Small intestine (tissue), 7 donors: ENCODE data around the gene KRT76. TPM values are rescaled to one million over a fixed set of nuclear protein-coding genes. Genes with fewer than 3 reads are reported as not detected.

Experiments
- DNase-seq, 2 donors: peaks; one replicate each; pipeline versions ENCODE4 v3.0.0 to v3.0.0-alpha.2; 2013
- FAIRE-seq: peaks from 2 replicates; lab custom pipeline; 2012; peaks lifted over from hg19 to GRCh38; lab: Jason Lieb, UNC
- H3K27ac ChIP-seq, 3 donors: one replicate each; pipeline ENCODE4 v1.5.1; 2013; ENCODE audit warnings: low read length in 2 of 3, mild to moderate bottlenecking in 2 of 3, control low read depth in 1 of 3, inconsistent platforms in 1 of 3, low read depth in 1 of 3, moderate library complexity in 1 of 3
- H3K27me3 ChIP-seq, 3 donors: one replicate each; pipeline ENCODE4 v1.6.1; 2013; ENCODE audit warnings: low read length in 3 of 3, inconsistent platforms in 1 of 3; ENCODE audit not compliant: control insufficient read depth in 3 of 3, insufficient read depth in 3 of 3
- H3K36me3 ChIP-seq, 3 donors: one replicate each; pipeline ENCODE4 v1.6.1; 2013; ENCODE audit warnings: low read length in 3 of 3, inconsistent platforms in 1 of 3, low read depth in 1 of 3, mild to moderate bottlenecking in 1 of 3, moderate library complexity in 1 of 3; ENCODE audit not compliant: control insufficient read depth in 3 of 3, insufficient read depth in 2 of 3
- H3K4me1 ChIP-seq, 3 donors: one replicate each; pipeline ENCODE4 v1.6.1; 2013; ENCODE audit warnings: low read length in 2 of 3, inconsistent platforms in 1 of 3, low read depth in 1 of 3, mild to moderate bottlenecking in 1 of 3, moderate library complexity in 1 of 3; ENCODE audit not compliant: control insufficient read depth in 3 of 3, insufficient read depth in 2 of 3
- H3K4me3 ChIP-seq, 3 donors: one replicate each; pipeline ENCODE4 v1.5.1; 2013; ENCODE audit warnings: low read length in 3 of 3, control low read depth in 1 of 3, inconsistent platforms in 1 of 3, low read depth in 1 of 3, mild to moderate bottlenecking in 1 of 3, moderate library complexity in 1 of 3
- H3K9me3 ChIP-seq, 2 donors: one replicate each; pipeline ENCODE4 v1.6.1; 2013; ENCODE audit warnings: low read depth in 1 of 2, low read length in 1 of 2; ENCODE audit not compliant: control insufficient read depth in 2 of 2, insufficient read depth in 1 of 2
- WGBS, 3 donors: extraction: QIAGEN DNeasy Blood & Tissue Kit; methylation state at CpG; one replicate each; pipeline ENCODE4 v1.1.7; 2013; 5-methylcytosine and 5-hydroxymethylcytosine counted together
- polyA plus RNA-seq, 4 donors: library from polyadenylated mRNA; stranded (reverse) in 3 of 4; unstranded in 1 of 4; fragments of 200-250 nt in 3 of 4; fragments of 120-200 nt in 1 of 4; gene quantifications; one replicate each; pipeline versions ENCODE4 v1.2.1 to v1.2.3, GENCODE V29; 2013
- donor health status: healthy with polysubstance abuse.
- donor health status: control.
- donor health status: control.
- donor health status: Bipolar disorder and iron deficiency.
- donor health status: healthy.

KRT76 gene
- polyA plus RNA-seq, 4 donors: not detected

GRCh38 chr12:52801773-52802172 lies 24.6 kb upstream of the KRT76 start:
- FAIRE-seq: no peak
- 31 to 64% (median 45%) methylated on average over 3 of the region's 3 CpGs for WGBS, 3 donors
- Histone ChIP-seq H3K27ac (no peak overlapping the region), H3K4me3 (no peak overlapping the region), H3K9me3 (no peaks in the 10 kb centered on the region), H3K36me3 (no peaks in the 10 kb centered on the region), H3K4me1 (no peaks in the 10 kb centered on the region), H3K27me3 (peaks cover 0 to 5% (median 0%) of the 10 kb centered on the region in 3 donors)
- DNase-seq: no peak

DNA sequence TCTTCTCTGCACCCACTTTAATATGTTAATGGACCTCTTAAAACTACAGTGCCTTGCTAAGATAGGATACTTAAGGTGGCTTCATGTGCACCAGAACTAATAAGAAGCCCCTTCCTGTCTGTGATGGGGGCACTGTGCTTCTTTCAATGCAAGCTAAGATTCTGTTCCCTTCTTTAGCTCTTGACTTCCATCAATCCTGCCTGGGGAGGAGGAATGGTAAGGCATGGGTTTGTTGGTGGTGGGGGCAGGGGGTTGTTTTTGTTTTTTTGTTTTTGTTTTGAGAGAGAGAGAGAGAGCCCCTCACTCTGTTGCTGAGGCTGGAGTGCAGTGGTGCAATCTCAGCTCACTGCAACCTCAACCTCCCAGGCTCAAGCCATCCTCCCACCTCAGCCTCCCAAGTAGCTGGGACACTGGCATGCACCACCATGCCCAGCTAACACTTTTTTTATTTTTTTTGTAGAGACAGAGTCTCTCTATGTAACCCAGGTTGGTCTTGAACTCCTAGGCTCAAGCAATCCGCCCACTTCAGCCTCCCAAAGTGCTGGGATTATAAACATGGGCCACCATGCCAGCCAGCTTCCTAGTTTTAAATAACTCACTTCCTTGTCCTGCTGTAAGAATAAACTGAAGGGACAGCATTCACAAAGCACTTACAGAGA lies 23.2 kb upstream of the KRT76 start:
- no peak for DNase-seq
- peaks cover 0 to 5% (median 0%) of the 10 kb centered on the region in 3 donors for H3K27me3 ChIP-seq
- H3K9me3 ChIP-seq: no peaks in the 10 kb centered on the region
- H3K36me3 ChIP-seq: no peaks in the 10 kb centered on the region
- H3K4me1 ChIP-seq: no peaks in the 10 kb centered on the region
- H3K4me3 ChIP-seq: no peak overlapping the region
- 43 to 75% (median 60%) methylated on average over 1 of the region's 1 CpG for WGBS, 3 donors
- FAIRE-seq: no peak
- H3K27ac ChIP-seq: no peak overlapping the region

DNA sequence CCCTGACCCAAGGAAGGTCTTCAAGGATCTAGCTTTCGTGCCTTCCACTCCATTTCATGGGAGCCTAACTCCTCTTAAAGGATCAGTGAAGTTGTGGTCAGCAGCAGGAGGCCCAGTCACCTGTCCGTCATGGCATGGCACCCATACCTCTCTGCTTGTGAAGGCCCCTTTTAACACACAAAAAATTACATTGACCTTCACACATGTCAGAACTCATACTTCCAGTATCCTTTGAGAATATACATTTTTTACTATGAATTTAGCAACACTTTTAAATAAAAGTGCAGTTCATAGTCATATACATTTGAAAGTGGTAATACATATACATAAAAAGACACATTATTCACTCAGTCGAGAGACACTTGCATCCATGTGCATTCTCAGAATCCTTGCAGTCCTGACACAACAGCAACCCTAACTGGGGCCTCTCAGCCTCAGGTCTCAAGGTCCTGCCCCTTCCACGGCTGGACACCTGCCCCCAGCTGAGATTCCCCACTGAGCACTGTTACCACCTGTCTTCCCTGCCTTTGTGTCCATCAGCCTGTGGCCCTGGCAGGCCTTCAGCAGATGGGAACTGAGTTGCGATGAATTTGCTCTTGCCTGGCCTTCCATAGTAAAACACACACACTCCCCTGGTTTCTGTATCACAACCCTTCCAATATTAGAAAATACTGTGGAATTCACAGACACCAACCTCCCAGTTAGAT lies 22.5 kb upstream of the KRT76 start:
- DNase-seq (no peak), FAIRE-seq (no peak)
- no peak overlapping the region for H3K4me3 ChIP-seq
- no peaks in the 10 kb centered on the region for H3K36me3 ChIP-seq
- 72 to 81% (median 78%) methylated on average over 5 of the region's 5 CpGs for WGBS, 3 donors
- H3K9me3 ChIP-seq: no peaks in the 10 kb centered on the region
- no peaks in the 10 kb centered on the region for H3K4me1 ChIP-seq
- H3K27ac ChIP-seq: no peak overlapping the region
- peaks cover 0 to 5% (median 0%) of the 10 kb centered on the region in 3 donors for H3K27me3 ChIP-seq

GRCh38 chr12:52798671-52799504 lies 21.7 kb upstream of the KRT76 start:
- H3K4me1 ChIP-seq: no peaks in the 10 kb centered on the region
- peaks cover 0 to 9% (median 0%) of the 10 kb centered on the region in 3 donors for H3K27me3 ChIP-seq
- no peak for FAIRE-seq
- H3K4me3 ChIP-seq: no peak overlapping the region
- DNase-seq: no peak
- no peaks in the 10 kb centered on the region for H3K36me3 ChIP-seq
- 51 to 56% (median 51%) methylated on average over 7 of the region's 7 CpGs for WGBS, 3 donors
- no peak overlapping the region for H3K27ac ChIP-seq
- H3K9me3 ChIP-seq: no peaks in the 10 kb centered on the region

- H3K4me3 ChIP-seq: no peak overlapping the region
- 83 to 91% (median 87%) methylated on average over 4 of the region's 4 CpGs for WGBS, 3 donors
- FAIRE-seq: no peak
Observed at GRCh38 chr12:52798003-52798670, 21.0 kb upstream of the KRT76 start.

DNA sequence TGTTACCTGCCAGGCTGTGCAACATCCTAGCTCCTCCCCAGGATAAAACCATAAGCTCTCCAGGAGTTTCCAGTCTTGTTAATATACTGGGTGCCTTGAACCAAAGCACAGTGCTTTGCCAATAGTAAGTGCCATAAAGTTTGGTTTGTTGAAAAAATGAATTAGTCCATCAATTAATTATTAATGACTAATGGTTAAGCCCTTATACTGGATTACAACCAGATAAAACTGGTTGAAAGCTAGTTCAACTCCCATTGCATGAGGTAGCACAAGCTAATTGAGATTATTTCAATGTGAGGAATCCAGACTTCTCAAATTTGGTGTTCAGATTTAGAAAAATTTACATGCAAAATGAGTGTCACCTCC lies 20.4 kb upstream of the KRT76 start:
- Histone ChIP-seq H3K27ac (no peak overlapping the region), H3K4me3 (no peak overlapping the region), H3K4me1 (no peaks in the 10 kb centered on the region), H3K36me3 (no peaks in the 10 kb centered on the region), H3K27me3 (peaks cover 0 to 11% (median 0%) of the 10 kb centered on the region in 3 donors), H3K9me3 (no peaks in the 10 kb centered on the region)
- FAIRE-seq (no peak), DNase-seq (peak in 1 of 2 donors; percentile 11)

More at GRCh38 chr12:52798003-52798670, 21.0 kb upstream of the KRT76 start:
- Histone ChIP-seq H3K27ac (no peak overlapping the region), H3K9me3 (no peaks in the 10 kb centered on the region), H3K36me3 (no peaks in the 10 kb centered on the region), H3K4me1 (no peaks in the 10 kb centered on the region), H3K27me3 (peaks cover 0 to 11% (median 0%) of the 10 kb centered on the region in 3 donors)
- no peak for DNase-seq

- Histone ChIP-seq H3K36me3 (no peaks in the 10 kb centered on the region), H3K27ac (no peak overlapping the region), H3K4me1 (no peaks in the 10 kb centered on the region), H3K9me3 (no peaks in the 10 kb centered on the region), H3K4me3 (no peak overlapping the region), H3K27me3 (peaks cover 0 to 14% (median 0%) of the 10 kb centered on the region in 3 donors)
- DNase-seq (no peak), FAIRE-seq (no peak)
- 82 to 88% (median 84%) methylated on average over 3 of the region's 3 CpGs for WGBS, 3 donors
Observed at GRCh38 chr12:52796839-52797528, 19.8 kb upstream of the KRT76 start.
